A673 (cell line): Measurements from ENCODE around the gene PCDHA2. TPM values are rescaled to one million over a fixed set of nuclear protein-coding genes. Genes with fewer than 3 reads are reported as not detected.
"Not testable (repeated sequence)": the region's sequence is repeated elsewhere in the genome, so short reads cannot be mapped to it uniquely, and the experiment has no call there.

Experiments
- BruUV-seq: library from RNA; stranded (reverse); fragments of 400-500 nt; replicated peaks from 2 replicates; lab custom pipeline; 2021; lab: Mats Ljungman, UMichigan
- CTCF ChIA-PET: fragments of 300-600 bp; sonication (Branson Sonifier 250); formaldehyde crosslinking; loops from one replicate; lab custom pipeline; 2022; ENCODE audit warnings: antibody characterized with exemption; lab: Charles Lee
- POLR2A ChIA-PET: fragments of 300-600 bp; sonication (Branson Sonifier 250); formaldehyde crosslinking; loops from one replicate; lab custom pipeline; 2022; ENCODE audit warnings: antibody characterized with exemption; ENCODE audit not compliant: low non-redundant PET; lab: Charles Lee
- DNase-seq: peaks from one replicate; pipeline ENCODE4 v3.0.0-alpha.2; 2015; ENCODE audit warnings: low spot score
- H3K27ac ChIP-seq: fragments of 200-600 bp; sonication (generic); 2 replicates; pipeline ENCODE4 v1.5.1; 2016; ENCODE audit warnings: mixed run types, low read depth, mild to moderate bottlenecking, mixed read lengths, antibody characterized with exemption, low read length; ENCODE audit not compliant: poor library complexity, severe bottlenecking
- H3K27me3 ChIP-seq: fragments of 200-600 bp; sonication (generic); replicated peaks from 2 replicates; pipeline ENCODE4 v1.6.1; 2017; ENCODE audit warnings: mixed run types, low read depth, mild to moderate bottlenecking, mixed read lengths, antibody characterized with exemption, low read length; ENCODE audit not compliant: insufficient read depth, poor library complexity
- H3K36me3 ChIP-seq: fragments of 200-600 bp; sonication (generic); 2 replicates; pipeline ENCODE4 v1.6.1; 2016; ENCODE audit warnings: mixed run types, mild to moderate bottlenecking, mixed read lengths, antibody characterized with exemption, low read length; ENCODE audit not compliant: insufficient read depth, poor library complexity, severe bottlenecking
- H3K4me1 ChIP-seq: fragments of 200-600 bp; sonication (generic); 2 replicates; pipeline ENCODE4 v1.6.1; 2017; ENCODE audit warnings: mixed run types, mild to moderate bottlenecking, mixed read lengths, antibody characterized with exemption, low read length; ENCODE audit not compliant: insufficient read depth, poor library complexity, severe bottlenecking
- H3K4me3 ChIP-seq: fragments of 200-600 bp; sonication (generic); 2 replicates; pipeline ENCODE4 v1.5.1; 2016; ENCODE audit warnings: low read depth, mixed run types, mild to moderate bottlenecking, mixed read lengths, low read length; ENCODE audit not compliant: poor library complexity, severe bottlenecking
- H3K9me3 ChIP-seq: fragments of 200-600 bp; sonication (generic); 2 replicates; pipeline ENCODE4 v1.6.1; 2016; ENCODE audit warnings: mixed run types, low read depth, mild to moderate bottlenecking, mixed read lengths, antibody characterized with exemption, low read length; ENCODE audit not compliant: poor library complexity, severe bottlenecking
- EZH2 ChIP-seq: fragments of 200-600 bp; sonication (generic); IDR thresholded peaks from 2 replicates; pipeline ENCODE4 v1.6.1; 2017; ENCODE audit warnings: borderline replicate concordance, low read depth, mild to moderate bottlenecking, mixed read lengths, antibody characterized with exemption, low read length; ENCODE audit not compliant: poor library complexity, severe bottlenecking
- intact Hi-C: fragments of 100-400 bp; cut with micrococcal nuclease; formaldehyde crosslinking; loops from one replicate; pipeline ENCODE4 v1.10.0; 2022; ENCODE audit not compliant: unreplicated experiment
- total RNA-seq: library from RNA; stranded (reverse); gene quantifications from 2 replicates; pipeline ENCODE4 v1.2.3, GENCODE V29; 2021
- TF ChIP-seq, protein P1 (sequence below): fragments of 300-800, 200-600 bp; sonication (generic); conservative IDR thresholded peaks from 2 replicates; pipeline ENCODE4 v1.5.1; 2017; ENCODE audit warnings: low read depth, mild to moderate bottlenecking, antibody characterized with exemption, low read length, moderate library complexity, mixed read lengths

Gene PCDHA2
- total RNA-seq, 1 experiment from 2014 or later: 0.06 TPM

DNA sequence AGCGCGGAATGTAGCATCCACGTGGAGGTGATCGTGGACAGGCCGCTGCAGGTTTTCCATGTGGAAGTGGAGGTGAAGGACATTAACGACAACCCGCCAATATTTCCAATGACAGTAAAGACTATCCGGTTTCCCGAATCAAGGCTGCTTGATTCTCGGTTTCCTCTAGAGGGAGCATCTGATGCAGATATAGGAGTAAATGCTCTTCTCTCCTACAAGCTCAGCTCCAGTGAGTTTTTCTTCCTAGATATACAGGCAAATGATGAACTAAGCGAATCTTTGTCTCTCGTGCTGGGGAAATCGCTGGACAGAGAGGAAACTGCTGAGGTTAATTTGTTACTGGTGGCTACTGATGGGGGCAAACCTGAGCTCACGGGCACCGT lies 598 bp downstream of the PCDHA2 start:
- ChIA-PET CTCF (interaction anchor here (0.6 to 1.1 kb wide), 2 partner anchors 9 to 238 kb away, joined by 3 read pairs; partner anchors contain the start of gene PCDHA1), POLR2A (no interaction called here)
- Histone ChIP-seq H3K27ac (no peak overlapping the region), H3K4me1 (no peaks in the 10 kb centered on the region), H3K9me3 (peaks cover 15% of the 10 kb centered on the region), H3K36me3 (no peaks in the 10 kb centered on the region), H3K4me3 (no peak overlapping the region), H3K27me3 (peaks cover 3% of the 10 kb centered on the region)
- BruUV-seq: no TSS peak
- intact Hi-C loops: no loop called here
- DNase-seq: peak; percentile 27
- TF ChIP-seq, protein P1, sequence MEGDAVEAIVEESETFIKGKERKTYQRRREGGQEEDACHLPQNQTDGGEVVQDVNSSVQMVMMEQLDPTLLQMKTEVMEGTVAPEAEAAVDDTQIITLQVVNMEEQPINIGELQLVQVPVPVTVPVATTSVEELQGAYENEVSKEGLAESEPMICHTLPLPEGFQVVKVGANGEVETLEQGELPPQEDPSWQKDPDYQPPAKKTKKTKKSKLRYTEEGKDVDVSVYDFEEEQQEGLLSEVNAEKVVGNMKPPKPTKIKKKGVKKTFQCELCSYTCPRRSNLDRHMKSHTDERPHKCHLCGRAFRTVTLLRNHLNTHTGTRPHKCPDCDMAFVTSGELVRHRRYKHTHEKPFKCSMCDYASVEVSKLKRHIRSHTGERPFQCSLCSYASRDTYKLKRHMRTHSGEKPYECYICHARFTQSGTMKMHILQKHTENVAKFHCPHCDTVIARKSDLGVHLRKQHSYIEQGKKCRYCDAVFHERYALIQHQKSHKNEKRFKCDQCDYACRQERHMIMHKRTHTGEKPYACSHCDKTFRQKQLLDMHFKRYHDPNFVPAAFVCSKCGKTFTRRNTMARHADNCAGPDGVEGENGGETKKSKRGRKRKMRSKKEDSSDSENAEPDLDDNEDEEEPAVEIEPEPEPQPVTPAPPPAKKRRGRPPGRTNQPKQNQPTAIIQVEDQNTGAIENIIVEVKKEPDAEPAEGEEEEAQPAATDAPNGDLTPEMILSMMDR: peak; percentile 39
- no peak for TF ChIP-seq EZH2

DNA sequence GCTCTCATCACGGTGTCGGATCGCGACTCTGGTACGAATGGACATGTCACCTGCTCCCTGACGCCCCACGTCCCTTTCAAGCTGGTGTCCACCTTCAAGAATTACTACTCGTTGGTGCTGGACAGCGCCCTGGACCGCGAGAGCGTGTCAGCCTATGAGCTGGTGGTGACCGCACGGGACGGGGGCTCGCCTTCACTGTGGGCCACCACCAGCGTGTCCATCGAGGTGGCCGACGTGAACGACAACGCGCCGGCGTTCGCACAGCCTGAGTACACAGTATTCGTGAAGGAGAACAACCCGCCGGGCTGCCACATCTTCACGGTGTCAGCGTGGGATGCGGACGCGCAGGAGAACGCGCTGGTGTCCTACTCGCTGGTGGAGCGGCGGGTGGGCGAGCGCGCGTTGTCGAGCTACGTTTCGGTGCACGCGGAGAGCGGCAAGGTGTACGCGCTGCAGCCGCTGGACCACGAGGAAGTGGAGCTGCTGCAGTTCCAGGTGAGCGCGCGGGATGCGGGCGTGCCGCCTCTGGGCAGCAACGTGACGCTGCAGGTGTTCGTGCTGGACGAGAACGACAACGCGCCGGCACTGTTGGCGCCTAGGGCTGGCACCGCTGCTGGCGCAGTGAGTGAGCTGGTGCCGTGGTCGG lies 1.5 kb downstream of the PCDHA2 start:
- H3K4me3 ChIP-seq, H3K4me1 ChIP-seq, BruUV-seq, intact Hi-C loops, H3K27ac ChIP-seq, DNase-seq, CTCF ChIA-PET, H3K36me3 ChIP-seq, H3K27me3 ChIP-seq, POLR2A ChIA-PET: not testable (repeated sequence)
- peaks cover 15% of the 10 kb centered on the region for H3K9me3 ChIP-seq

DNA sequence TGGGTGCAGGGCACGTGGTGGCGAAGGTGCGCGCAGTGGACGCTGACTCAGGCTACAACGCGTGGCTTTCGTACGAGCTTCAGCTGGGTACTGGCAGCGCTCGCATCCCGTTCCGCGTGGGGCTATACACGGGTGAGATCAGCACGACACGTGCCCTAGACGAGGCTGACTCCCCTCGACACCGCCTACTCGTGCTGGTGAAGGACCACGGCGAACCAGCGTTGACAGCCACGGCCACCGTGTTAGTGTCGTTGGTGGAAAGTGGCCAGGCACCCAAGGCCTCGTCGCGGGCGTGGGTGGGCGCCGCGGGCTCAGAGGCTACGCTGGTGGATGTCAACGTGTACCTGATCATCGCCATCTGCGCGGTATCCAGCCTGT lies 2.1 kb downstream of the PCDHA2 start:
- no peaks in the 10 kb centered on the region for H3K4me1 ChIP-seq
- H3K27ac ChIP-seq: no peak overlapping the region
- H3K27me3 ChIP-seq: no peaks in the 10 kb centered on the region
- ChIA-PET POLR2A (no interaction called here), CTCF (no interaction called here)
- peaks cover 19% of the 10 kb centered on the region for H3K9me3 ChIP-seq
- intact Hi-C loops: no loop called here
- TF ChIP-seq, protein P1: no peak
- TF ChIP-seq EZH2: no peak
- DNase-seq: no peak
- H3K4me3 ChIP-seq: no peak overlapping the region
- BruUV-seq: no TSS peak
- H3K36me3 ChIP-seq: no peaks in the 10 kb centered on the region

DNA sequence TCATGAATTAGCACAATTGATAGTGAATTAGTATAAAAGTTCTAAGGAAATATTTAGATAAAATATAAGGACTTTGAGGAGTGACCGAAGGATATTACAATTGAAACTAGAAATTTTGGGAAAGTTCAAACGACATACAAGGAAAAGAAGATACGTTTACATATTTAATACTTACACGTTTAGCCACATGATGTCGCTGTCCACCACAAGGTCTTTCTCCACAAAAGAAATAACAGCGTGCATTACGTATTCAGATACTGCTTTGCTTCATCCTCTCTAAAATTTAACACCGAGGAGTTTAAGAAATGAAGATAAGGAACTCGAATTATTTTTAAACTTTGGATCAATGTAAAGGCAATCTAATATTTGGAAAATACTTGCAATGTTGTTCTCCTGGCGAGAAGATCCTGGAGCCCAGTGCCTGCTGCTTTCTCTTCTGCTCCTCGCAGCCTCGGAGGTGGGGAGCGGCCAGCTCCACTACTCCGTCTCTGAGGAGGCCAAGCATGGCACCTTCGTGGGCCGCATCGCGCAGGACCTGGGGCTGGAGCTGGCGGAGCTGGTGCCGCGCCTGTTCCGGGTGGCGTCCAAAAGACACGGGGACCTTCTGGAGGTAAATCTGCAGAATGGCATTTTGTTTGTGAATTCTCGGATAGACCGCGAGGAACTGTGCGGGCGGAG lies 6.3 kb downstream of the PCDHA2 start, which contains the start of gene PCDHA3:
Gene PCDHA3, plus strand, starts transcription at position 242 of the 678 bp plus-strand sequence.
- Histone ChIP-seq H3K9me3 (peaks cover 15% of the 10 kb centered on the region), H3K4me1 (no peaks in the 10 kb centered on the region), H3K27me3 (no peaks in the 10 kb centered on the region), H3K4me3 (peak within 1 kb of the TSS; percentile 51), H3K36me3 (no peaks in the 10 kb centered on the region), H3K27ac (peak within 1 kb of the TSS; percentile 25)
- CTCF ChIA-PET: no interaction called here
- POLR2A ChIA-PET: no interaction called here
- BruUV-seq: TSS peak; percentile 79
- no peak for TF ChIP-seq EZH2
- TF ChIP-seq, protein P1: peak; percentile 58
- intact Hi-C loops: no loop called here
- DNase-seq: peak; percentile 68
